HCEC 1CT (cell line): Measurements from ENCODE around the gene CDC45.
A peak's percentile ranks its signal among the peaks of the same experiment; 100 is the strongest.
"Not testable (repeated sequence)": the region's sequence is repeated elsewhere in the genome, so short reads cannot be mapped to it uniquely, and the experiment has no call there.

Experiments
- DNase-seq: peaks from one replicate; pipeline ENCODE4 v3.0.0-alpha.2; 2017

Gene CDC45

DNA sequence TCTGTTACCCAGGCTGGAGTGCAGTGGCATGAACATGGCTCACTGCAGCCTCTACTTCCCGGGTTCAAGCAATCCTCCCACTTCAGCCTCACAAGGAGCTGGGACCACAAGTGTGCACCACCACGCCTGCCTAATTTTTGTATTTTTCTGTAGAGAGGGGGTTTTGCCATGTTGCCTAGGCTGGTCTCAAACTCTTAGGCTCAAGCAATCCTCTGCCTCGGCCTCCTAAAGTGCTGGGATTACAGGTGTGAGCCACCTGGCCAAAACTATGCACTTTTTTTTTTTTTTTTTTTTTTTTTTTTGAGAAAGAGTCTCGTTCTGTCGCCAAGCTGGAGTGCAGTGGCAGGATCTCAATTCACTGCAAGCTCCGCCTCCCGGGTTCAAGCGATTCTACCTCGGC, 56.8 kb downstream of the CDC45 start:
- DNase-seq: no peak

DNA sequence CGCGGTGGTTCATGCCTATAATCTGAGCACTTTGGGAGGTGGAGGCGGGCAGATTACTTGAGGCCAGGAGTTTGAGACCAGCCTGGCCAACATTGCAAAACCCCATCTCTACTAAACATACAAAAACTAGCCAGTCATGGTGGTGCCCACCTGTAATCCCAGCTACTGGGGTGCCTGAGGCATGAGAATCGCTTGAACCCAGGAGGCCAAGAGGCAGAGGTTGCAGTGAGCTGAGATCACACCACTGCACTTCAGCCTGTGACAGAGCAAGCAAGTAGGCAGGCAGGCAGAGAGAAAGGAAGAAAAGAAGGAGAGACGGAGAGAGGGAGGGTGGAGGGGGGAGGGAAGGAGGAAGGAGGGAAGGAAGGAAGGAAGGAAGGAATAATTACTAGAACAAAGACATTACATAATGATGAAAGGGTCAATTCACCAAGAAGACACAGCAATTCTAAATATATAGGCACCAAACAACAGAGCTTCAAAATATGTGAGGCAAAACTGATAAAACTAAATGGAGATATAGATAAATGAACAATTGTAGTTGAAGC, 58.3 kb downstream of the CDC45 start:
- DNase-seq: no peak

DNA sequence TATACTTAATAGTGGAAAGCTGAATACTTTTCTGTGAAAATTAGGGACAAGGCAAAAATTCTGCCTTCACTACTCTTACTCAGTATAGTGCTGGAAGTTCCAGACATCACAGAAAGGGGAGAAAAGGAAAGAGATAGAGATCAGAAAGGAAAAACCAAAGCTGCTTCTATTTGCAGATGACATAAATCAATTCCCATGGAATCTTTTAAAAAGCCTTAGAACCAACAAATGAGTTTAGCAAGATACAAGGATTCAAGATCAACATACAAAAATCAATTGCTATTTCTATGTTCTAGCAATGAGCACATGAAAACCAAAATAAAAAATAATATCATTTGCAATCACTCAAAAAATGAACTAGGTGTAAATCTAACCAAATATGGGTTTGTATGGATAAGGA, 60.7 kb downstream of the CDC45 start:
- DNase-seq: no peak

DNA sequence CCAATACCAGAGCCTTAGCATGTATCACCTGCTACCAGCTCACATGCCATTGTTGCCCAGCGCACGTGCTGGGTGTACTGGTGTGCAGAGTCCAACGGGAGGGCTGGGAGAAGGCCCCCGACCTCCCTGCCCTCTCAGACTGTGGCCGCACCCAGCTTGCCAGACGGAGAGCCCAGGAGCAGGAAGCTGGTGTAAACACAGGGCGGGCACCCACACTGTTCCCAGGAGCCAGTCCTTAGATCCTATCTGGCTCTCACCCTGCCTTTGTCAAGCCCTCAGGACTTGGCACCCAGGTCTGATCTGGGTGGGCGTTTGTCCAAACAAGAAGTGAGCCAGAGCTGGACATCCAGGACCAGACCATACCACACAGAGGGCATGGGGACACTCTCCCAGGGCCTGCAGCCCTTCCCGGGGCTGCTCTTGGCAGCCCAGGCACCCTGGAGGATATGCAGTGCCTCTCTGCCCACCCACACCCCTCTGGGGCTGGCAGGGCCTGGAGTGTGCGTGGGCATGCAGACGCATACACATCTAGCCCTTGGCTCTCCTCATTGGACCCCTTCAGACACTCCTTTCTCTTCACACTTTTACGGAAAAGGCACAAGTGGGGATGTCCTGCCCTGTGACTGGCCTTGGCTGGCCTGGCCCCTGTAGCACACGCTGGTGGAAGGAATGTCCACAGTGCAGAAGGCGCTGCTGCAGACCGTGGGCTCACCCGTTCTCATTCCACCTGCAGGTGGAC, 64.4 kb downstream of the CDC45 start:
- DNase-seq: no peak

DNA sequence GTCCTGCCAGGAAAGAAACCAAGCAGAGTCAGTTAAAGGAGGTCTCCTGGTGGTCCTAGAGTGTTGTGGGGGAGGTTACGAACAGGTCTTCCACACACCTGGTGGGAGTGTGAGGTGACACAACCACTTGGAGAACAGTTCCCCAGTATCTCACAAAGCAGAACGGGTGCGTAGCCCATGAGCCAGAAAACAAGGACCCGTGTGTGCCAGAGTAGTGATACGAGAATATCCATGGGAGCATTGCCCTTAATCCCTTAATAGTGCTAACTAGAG, 66.2 kb downstream of the CDC45 start:
- no peak for DNase-seq

DNA sequence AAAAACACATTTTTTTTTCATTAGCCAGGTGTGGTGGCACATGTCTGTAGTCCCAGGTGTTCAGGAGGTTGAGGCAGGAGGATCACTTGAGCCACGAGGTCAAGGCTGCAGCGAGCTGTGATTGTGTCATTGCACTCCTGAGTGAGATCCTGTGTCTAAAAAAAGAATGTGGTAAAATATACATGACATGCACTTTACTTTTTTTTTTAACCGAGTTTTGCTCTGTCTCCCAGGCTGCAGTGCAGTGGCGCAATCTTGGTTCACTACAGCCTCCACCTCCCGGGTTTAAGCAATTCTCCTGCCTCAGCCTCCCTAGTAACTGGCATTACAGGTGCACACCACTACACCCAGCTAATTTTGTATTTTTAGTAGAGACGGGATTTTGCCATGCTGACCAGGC, 67.0 kb downstream of the CDC45 start:
- DNase-seq: no peak

DNA sequence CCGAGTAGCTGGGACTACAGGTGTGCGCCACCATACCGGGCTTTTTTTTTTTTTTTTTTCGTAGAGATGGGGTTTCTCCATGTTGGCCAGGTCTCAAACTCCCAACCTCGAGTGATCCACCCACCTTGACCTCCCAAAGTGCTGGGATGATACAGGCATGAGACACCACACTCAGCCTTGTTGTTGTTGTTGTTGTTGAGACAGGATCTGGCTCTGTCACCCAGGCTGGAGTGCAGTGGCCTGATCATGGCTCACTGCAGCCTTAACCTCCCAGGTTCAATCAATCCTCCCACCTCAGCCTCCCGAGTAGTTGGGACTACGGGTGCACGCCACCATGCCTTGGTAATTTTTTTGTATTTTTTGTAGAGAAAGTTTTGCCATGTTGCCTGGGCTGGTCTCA, 67.9 kb downstream of the CDC45 start:
- DNase-seq: no peak

DNA sequence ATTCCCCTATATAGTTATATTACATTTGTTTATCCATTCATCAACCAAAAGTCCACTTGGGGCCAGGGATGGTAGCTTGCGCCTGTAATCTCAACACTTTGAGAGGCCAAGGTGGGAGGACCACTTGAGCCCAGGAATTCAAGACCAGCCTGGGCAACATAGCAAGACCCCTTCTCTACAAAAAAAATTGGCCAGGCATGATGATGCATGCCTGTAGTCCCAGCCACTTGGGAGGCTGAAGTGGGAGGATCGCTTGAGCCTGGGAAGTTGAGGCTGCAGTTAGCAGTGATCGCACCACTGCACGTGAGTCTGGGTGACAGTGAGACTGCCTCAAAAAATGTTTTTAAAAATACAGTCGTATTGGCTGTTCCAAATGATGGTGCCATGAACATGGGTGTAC, 68.7 kb downstream of the CDC45 start:
- not testable (repeated sequence) for DNase-seq

DNA sequence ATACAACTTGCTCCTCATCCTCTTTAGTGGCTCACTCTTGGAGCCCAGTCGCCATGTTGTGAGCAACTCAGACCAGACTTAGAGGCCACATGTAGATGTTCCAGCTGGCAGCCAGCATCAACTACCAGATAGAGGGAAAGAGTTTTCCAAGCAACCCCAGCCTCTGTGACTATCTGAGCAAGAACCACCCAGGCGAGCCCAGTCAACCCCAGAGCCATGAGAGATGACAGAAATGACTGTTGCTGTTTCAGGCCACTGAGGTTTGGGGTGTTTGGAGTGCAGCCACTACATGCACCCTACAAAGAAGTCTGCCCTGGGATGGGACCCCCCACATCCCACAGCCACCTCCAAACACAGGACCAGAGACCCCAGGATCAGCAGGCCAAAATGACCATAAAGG, 69.2 kb downstream of the CDC45 start:
- DNase-seq: no peak

DNA sequence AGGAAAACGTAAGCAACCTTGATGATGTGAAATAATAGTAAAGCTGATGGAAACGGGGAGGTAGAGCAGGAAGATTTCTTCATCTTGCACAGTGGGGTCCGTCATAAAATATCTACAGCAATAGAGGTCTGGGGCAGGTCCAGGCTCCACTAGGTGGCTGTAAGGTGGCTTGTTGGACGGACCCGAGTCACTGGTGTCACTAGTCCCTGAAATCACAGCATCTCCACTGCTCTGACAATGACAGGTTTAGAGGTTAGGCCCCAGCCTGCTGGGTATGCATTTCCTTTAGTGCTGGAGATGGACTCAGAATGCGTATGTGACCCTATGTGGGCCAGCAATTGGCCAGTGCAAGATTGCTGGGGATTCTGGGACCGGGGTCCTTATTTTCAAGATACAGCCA, 69.7 kb downstream of the CDC45 start:
- no peak for DNase-seq

DNA sequence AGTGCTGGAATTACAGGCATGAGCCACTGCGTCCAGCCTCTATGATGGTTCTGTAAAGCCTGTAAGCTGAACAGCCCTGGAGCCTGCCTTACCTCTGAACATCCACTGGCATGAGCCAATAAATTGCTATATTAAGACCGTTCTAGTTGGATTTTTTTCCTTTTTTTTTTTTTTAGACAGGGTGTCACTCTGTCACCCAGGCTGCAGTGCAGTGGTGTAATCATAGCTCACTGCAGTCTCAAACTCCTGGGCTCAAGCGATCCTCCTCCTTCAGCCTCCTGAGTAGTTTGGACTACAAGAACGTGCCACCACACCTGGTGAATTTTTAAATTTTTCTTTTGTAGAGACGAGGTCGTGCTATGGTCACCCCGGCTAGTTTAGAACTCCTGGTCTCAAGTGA, 70.7 kb downstream of the CDC45 start:
- no peak for DNase-seq

DNA sequence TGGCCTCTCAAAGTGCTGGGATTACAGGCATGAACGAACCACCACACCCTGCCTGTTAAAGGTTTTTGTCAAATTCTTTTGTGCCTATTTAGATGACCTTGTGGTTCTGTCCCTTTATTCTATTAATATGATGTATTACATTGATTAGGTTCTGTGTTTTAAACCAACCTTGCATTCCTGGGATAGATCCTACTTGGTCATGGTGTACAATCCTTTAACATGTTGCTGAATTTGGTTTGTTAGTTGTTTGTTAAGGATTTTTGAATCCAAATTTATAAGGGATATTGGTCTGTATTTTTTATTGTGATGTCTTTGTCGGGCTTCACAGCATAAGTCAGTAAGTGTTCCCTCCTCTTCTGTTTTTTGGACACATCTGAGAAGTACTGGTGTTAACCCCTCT, 73.5 kb downstream of the CDC45 start:
- DNase-seq: no peak

DNA sequence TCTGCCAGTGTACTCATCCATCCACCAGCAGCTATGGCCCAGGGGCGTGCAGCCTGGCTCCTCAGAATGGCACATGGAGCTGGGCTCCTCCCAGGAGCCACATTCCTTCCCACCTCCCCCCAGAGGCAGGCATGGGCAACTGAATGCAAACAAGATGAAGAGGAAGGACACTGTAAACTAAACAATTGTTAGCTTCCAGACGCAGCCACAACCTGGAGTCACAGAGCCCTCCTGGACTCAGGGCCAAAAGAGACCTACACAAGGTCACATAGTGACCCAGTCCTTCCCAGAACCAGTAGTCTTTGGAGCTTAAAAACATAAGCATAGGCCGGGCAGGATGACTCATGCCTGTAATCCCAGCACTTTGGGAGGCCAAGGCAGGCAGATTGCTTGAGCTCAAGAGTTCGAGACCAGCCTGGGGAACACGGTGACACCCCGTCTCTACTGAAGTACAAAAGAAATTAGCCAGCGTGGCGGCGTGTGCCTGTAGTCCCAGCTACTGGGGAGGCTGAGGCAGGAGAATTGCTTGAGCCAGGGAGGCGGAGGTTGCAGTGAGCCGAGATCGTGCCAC, 75.2 kb downstream of the CDC45 start:
- peak; percentile 35 for DNase-seq

DNA sequence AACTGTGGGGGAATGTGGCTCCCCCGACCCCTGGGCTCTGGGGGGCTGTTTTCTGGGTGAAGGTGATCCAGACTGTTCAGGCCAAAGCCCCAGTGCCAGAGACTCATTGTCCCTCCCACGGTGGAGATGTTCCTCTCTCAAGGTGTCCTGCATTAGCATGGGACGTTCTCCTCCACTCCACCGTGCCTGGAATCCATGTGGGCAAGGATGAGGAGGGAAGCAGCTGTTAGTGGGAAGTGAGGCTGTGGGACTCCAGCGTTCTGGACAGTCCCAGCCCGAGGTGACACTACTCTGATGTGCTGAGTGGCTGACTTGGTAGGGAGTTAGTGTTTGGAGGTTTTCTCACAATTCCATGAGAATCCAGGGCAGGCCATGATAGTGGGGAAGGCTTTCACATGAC, 75.9 kb downstream of the CDC45 start:
- no peak for DNase-seq

DNA sequence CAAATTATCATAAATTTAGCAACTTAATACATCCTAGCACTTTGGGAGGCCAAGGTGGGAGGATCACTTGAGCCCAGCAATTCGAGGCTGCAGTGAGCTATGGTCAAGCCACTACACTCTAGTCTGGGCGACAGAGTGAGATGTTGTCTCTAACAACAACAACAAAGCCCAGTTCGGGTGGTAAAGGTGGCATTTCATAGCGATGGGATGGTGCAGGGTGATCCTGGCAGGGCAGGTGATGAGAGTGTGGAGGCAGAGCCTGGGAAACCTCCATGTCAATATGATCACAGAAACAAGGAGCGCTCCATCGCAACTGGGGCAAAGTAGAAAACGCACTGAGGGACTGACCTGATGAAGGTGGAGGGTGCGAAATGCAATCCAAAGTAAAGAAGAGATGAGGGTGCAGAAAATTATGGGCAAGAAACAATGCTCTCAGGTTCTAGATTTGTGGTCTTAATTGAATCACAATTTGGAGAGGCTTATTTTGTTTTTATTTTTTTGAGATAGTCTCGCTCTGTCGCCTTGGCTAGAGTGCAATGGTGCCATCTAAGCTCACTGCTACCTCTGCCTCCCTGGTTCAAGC, 77.3 kb downstream of the CDC45 start:
- no peak for DNase-seq

DNA sequence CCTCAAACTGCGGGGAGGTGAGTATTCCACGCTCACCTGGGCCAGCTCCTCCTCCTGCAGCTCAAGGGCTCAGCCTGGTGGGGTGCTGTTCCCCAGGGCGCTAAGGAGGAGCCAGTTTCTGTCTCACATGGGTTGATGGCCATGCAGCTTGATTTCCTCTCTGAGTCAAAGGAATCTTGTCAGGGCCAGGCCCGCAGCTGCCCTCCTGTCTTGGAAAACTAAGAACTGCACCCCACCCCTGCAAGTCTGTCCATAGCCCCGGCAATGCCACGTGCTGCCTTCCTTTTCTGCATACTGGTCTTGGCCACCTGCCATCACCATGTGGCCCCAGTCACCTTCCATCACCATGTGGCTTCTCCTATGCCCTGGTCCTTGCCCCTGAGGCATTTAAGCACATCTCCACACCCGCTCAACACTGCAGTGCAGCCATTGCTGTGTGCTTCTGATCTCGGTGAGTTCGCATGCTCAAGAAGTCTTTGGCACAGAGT, 79.6 kb downstream of the CDC45 start:
- no peak for DNase-seq

DNA sequence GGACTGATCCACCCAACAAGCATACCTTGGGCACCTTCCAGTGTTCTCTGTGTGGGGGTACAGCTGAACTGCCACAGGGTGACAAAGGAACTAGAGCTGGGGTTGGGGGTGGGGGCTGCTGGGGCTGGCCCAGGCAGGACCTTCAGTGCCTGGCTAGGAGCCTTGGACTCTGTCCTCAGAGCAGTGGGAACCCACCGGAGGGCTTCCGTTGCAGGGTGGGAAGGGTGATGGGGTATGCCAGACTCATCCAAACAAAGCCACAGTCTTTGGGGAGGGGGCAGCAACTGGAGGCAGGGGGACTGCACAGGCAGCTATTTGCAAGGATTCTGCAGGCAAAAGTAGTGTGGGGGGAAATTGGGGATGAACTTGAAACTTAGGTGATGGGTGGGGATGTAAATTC, 80.2 kb downstream of the CDC45 start:
- DNase-seq: no peak

DNA sequence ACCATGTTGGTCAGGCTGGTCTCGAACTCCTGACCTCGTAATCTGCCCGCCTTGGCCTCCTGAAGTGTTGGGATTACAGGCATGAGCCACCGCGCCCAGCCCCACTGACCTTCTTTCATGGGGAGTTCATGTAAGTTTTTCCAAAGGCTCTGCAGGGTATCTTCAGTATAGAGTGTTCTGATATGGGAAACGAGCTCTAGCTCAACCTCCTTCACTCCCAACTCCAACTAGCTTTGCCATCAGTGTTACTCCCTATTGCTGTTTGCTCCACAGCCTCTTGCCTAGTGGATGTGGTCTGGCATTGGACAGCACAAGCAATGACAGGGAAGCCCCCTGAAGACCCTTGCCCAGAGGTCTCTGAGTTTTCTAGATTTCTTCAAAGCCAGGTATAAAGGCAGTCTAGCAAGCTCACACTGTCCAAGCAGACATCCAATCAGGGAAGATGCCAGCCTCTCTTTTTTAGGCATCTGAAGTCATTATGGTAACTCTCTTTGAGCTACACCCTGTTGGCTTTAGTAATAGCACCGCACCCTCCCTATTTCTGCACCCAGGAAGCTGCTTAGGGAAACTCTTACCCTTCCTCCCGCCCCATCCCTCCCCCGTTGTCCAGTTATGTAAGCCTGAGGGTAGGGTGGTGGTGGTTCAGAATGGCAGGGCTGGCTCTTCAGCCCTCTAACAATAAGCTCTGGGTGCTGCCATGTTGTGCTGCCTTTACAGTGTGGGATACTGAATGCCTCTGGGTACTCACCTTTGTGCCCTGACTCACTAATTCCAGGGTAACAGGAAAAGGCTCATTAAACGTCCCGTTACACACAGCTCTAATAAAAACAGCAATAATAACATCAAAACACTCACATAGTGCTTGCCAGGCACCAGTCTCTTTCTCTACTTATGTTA, 85.9 kb downstream of the CDC45 start:
- DNase-seq: no peak

DNA sequence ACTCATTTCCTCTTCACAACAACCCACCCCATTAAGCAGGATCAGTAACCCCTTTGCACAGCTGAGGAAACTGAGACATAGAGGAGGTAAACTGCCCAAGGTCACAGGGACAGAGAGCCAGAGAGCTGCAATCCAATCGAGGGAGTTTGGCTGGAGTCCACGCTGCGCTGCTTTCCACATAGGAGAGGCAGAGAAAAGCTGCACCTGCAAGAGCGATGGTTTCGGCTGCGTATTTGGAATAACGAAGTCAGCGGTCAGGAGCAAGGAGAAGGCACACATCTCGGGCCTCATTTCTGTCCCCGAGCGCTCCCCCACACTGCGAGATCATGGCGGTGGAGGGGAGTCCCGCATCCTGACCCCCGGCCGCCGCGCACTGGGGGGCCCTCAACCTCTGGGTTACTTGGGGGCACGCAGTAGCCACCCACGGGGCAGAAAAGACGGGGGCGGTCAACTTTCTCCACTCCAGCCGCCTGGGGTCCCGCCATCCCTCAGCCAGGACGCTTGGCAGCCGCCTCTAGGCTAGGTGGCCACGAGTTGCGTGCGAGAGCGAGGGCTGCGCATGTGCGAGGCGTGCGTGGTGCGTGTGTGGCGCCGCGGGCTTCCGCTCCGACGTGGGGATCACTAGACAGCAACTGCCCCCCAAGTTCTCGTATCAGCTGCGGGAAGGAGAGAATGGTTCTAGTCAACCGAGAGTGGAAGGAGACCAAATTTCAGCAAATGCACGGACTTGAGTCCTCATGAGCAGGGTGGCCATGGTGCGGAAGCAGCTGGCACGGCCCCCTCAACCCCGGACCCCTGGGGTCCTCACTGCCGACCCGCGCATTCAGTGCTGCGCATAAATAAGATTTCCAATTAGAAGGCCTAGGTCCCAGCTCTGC, 86.8 kb downstream of the CDC45 start:
- DNase-seq: no peak

DNA sequence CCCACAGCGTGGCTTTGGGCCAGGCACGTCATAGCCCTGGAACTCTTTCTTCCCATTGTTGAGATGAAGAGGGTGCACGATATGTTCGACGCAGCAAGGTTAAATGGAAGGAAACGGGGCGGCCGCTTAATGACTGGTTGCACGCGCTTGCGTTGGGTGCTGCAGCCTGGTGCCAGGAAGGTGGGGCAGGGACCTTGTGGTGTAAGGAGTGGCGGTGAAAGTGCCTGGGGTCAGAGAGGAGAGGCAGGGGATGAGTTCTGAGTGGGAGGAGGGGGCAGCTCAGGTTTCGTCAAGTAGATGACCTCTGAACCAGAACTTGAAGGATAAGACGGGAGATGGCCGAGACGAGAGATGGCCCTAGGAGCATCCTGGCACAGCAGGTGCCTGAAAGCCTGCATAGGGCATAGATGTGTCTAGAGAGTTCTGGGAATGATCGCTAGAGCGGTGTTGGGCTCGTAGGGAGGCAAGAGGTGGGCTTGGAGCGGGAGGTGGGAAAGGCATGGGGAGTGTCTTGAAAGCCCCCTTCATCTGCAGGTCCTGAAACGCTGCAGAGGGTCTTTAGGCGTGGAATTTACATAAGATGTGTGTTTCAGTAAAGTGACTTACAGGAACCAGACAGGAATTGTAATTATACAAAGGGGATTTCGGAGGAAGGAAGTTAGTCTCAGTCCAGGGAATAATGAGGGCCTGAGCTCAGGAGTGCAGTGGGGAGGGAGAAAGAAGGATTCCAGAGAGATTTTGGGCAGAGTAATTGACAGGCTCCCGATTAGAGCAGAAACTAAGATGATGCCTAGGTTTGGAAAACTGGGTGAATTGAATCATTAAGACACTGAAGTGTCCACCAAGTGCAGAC, 87.7 kb downstream of the CDC45 start:
- no peak for DNase-seq
